Left colon (tissue), 2 donors: Measurements from ENCODE around the gene FOXN3. TPM values are rescaled to one million over a fixed set of nuclear protein-coding genes. Genes with fewer than 3 reads are reported as not detected.

Source experiments
- ATAC-seq: fragments of 200-7000 bp; cut with Tn5 transposase; one replicate; pipeline ENCODE4 v1.9.1; 2020; ENCODE audit warnings: mild to moderate bottlenecking, moderate library complexity
- DNase-seq, 2 donors: peaks; one replicate each; pipeline ENCODE4 v3.0.0-alpha.2; 2020
- intact Hi-C, 2 donors: fragments of 100-400 bp; cut with DNase I in 1 of 2; cut with micrococcal nuclease in 1 of 2; formaldehyde crosslinking; loops; one replicate each; pipeline versions ENCODE4 v1.11.2 to v1.14.0; 2022; cut with DNase I, micrococcal nuclease
- total RNA-seq, 2 donors: library from RNA; stranded (reverse); fragmentation: NEBNext Ultra II Directional; extraction: Animal tissue kit (Norgen Biotek cat#: 25700); gene quantifications; one replicate each; pipeline ENCODE4 v1.2.1, GENCODE V29; 2021
- donor health status: DM: no; HTN: no; CAD: no.
- donor health status: DM: yes; HTN: yes; CAD: no.

FOXN3 gene
- total RNA-seq, 2 donors from 2014 or later, result 77.0 to 78.3 TPM

GRCh38 chr14:89325959-89326358 lies 91.1 kb downstream of the FOXN3 start:
- DNase-seq, result no peak
- intact Hi-C loops, result no loop called here
- ATAC-seq, result peak; percentile 73

- intact Hi-C loops, result no loop called here
- no peak for ATAC-seq
- no peak for DNase-seq
These were observed 91.6 kb downstream of the FOXN3 start for GRCh38 chr14:89325299-89325883.

GRCh38 chr14:89324501-89325298 lies 92.3 kb downstream of the FOXN3 start:
- no peak for ATAC-seq
- intact Hi-C loops, result no loop called here
- DNase-seq, result no peak

- intact Hi-C loops, result no loop called here
- ATAC-seq (no peak), DNase-seq (no peak)
These were observed 96.5 kb downstream of the FOXN3 start for GRCh38 chr14:89320381-89321000.

GRCh38 chr14:89319687-89320086 lies 97.3 kb downstream of the FOXN3 start:
- intact Hi-C loops, result no loop called here
- no peak for DNase-seq
- no peak for ATAC-seq

- intact Hi-C loops, result no loop called here
- no peak for ATAC-seq
- DNase-seq, result no peak
These were observed 99.9 kb downstream of the FOXN3 start for GRCh38 chr14:89317051-89317691.

- intact Hi-C loops, result no loop called here
- DNase-seq (no peak), ATAC-seq (no peak)
These were observed 101.3 kb downstream of the FOXN3 start for GRCh38 chr14:89315493-89316470.

- intact Hi-C loops, result no loop called here
- DNase-seq (no peak), ATAC-seq (no peak)
These were observed 102.8 kb downstream of the FOXN3 start for GRCh38 chr14:89314274-89314673.

GRCh38 chr14:89312932-89313331 lies 104.1 kb downstream of the FOXN3 start:
- intact Hi-C loops, result no loop called here
- ATAC-seq (peak; percentile 86), DNase-seq (no peak)

GRCh38 chr14:89310211-89310610 lies 106.8 kb downstream of the FOXN3 start:
- intact Hi-C loops, result no loop called here
- ATAC-seq (no peak), DNase-seq (no peak)

GRCh38 chr14:89309670-89310177 lies 107.3 kb downstream of the FOXN3 start:
- DNase-seq (no peak), ATAC-seq (no peak)
- intact Hi-C loops, result loop anchor here in 1 of 2 donors (10.0 kb wide), 1 partner anchor 105 kb away; the partner anchor contains the start of gene FOXN3

GRCh38 chr14:89308232-89308959 lies 108.6 kb downstream of the FOXN3 start:
- DNase-seq (no peak), ATAC-seq (no peak)
- intact Hi-C loops, result loop anchor here in 1 of 2 donors (10.0 kb wide), 1 partner anchor 106 kb away; the partner anchor contains the start of gene FOXN3

GRCh38 chr14:89307409-89307808 lies 109.6 kb downstream of the FOXN3 start:
- ATAC-seq, result no peak
- intact Hi-C loops, result loop anchor here in 1 of 2 donors (10.0 kb wide), 1 partner anchor 107 kb away; the partner anchor contains the start of gene FOXN3
- DNase-seq, result no peak

GRCh38 chr14:89304972-89305703 lies 111.9 kb downstream of the FOXN3 start:
- intact Hi-C loops, result loop anchor here in 1 of 2 donors (10.0 kb wide), 1 partner anchor 110 kb away; the partner anchor contains the start of gene FOXN3
- ATAC-seq (peak; percentile 29), DNase-seq (peak; percentile 32 to 37)

GRCh38 chr14:89304561-89304960 lies 112.5 kb downstream of the FOXN3 start:
- intact Hi-C loops, result loop anchor here in 1 of 2 donors (10.0 kb wide), 1 partner anchor 110 kb away; the partner anchor contains the start of gene FOXN3
- DNase-seq (no peak), ATAC-seq (no peak)
